Measurements from ENCODE around the gene HTR4. TPM values are rescaled to one million over a fixed set of nuclear protein-coding genes. Genes with fewer than 3 reads are reported as not detected.

Gene HTR4
- total RNA-seq, 1 experiment from 2014 or later = not detected

DNA sequence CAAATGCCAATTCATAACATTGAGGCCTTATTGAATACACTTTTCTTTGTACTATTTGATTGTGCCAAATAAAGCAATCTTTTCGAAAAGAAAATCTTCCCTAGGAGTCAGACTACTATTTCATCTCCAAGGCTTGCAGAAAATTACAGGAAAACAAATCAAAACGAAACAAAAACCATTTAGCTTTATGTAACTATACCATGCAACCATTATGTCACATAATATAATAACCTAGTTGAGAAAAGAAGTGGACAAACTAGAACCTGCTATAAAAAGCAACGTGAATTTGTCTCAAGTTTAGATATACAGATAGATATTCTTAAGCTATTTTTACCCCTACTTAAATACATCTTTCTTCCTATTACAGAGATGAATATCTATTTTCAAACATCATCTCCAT, 18.0 kb downstream of the HTR4 start:
- WGBS (ENCODE audit: extremely low coverage, insufficient read length, low lambda C conversion rate) = no CpG with 5 or more reads among the region's 3 CpGs
- no peaks in the 10 kb centered on the region for H3K9me3 ChIP-seq (ENCODE audit: control insufficient read depth, low read depth, low read length)
- H2BK20ac ChIP-seq (ENCODE audit: low read depth, low read length, poor library complexity, severe bottlenecking) = no peak overlapping the region
- H3K9ac ChIP-seq (ENCODE audit: extremely low read depth, insufficient read length, low read length) = no peak overlapping the region
- H3K56ac ChIP-seq (ENCODE audit: insufficient read length, low read depth, low read length) = no peak overlapping the region
- Mint-ChIP-seq H3K9me3 (no peaks in the 10 kb centered on the region), H3K27me3 (ENCODE audit: low read depth) (no peaks in the 10 kb centered on the region), H3K36me3 (ENCODE audit: insufficient read depth in 1 of 3, low read depth in 3 of 3) (no peaks in the 10 kb centered on the region), H3K4me1 (0 out of 4 replicates have a peak, but pooled peaks cover 0 to 3% of the 10 kb centered on the region in 2 experiments), H3K27ac (no peak overlapping the region), H3K4me3 (no peak overlapping the region)
- H3K23me2 ChIP-seq (ENCODE audit: insufficient read length, low read depth, low read length, poor library complexity, severe bottlenecking) = no peaks in the 10 kb centered on the region
- no peak overlapping the region for H2BK15ac ChIP-seq (ENCODE audit: low read depth, low read length)
- no peaks in the 10 kb centered on the region for H4K20me1 ChIP-seq (ENCODE audit: control insufficient read depth, insufficient read depth, insufficient read length)
- H3K79me2 ChIP-seq (ENCODE audit: insufficient read depth, low read length) = no peaks in the 10 kb centered on the region
- H3K14ac ChIP-seq (ENCODE audit: insufficient read depth, low read length) = no peak overlapping the region
- no peaks in the 10 kb centered on the region for H3K4me1 ChIP-seq (ENCODE audit: insufficient read depth, low read length)
- H2BK5ac ChIP-seq (ENCODE audit: insufficient read length, low read length) = no peak overlapping the region
- no peak overlapping the region for H3K23ac ChIP-seq (ENCODE audit: insufficient read length, low read depth, low read length)
- DNase-seq = no peak
- H3K79me1 ChIP-seq (ENCODE audit: insufficient read depth, low read depth, low read length, poor library complexity, severe bottlenecking) = no peaks in the 10 kb centered on the region
- TF ChIP-seq, protein P1, sequence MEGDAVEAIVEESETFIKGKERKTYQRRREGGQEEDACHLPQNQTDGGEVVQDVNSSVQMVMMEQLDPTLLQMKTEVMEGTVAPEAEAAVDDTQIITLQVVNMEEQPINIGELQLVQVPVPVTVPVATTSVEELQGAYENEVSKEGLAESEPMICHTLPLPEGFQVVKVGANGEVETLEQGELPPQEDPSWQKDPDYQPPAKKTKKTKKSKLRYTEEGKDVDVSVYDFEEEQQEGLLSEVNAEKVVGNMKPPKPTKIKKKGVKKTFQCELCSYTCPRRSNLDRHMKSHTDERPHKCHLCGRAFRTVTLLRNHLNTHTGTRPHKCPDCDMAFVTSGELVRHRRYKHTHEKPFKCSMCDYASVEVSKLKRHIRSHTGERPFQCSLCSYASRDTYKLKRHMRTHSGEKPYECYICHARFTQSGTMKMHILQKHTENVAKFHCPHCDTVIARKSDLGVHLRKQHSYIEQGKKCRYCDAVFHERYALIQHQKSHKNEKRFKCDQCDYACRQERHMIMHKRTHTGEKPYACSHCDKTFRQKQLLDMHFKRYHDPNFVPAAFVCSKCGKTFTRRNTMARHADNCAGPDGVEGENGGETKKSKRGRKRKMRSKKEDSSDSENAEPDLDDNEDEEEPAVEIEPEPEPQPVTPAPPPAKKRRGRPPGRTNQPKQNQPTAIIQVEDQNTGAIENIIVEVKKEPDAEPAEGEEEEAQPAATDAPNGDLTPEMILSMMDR (conservative IDR thresholded peaks at IDR 0.05) = no peak
- no peak overlapping the region for H3T11ph ChIP-seq (ENCODE audit: low read length)
- no peak overlapping the region for H4K5ac ChIP-seq (ENCODE audit: insufficient read length, low read depth, low read length)
- no peak overlapping the region for H3K4me2 ChIP-seq (ENCODE audit: insufficient read depth, insufficient read length, low read length)
- no peak overlapping the region for H2BK12ac ChIP-seq (ENCODE audit: insufficient read length, low read depth, low read length)
- no peak overlapping the region for H3K4ac ChIP-seq (ENCODE audit: low read depth, low read length)
- H3K27me3 ChIP-seq (ENCODE audit: insufficient read depth, low read length) = no peaks in the 10 kb centered on the region
- no peak overlapping the region for H4K91ac ChIP-seq (ENCODE audit: insufficient read length, low read depth, low read length)
- no peak overlapping the region for H3K27ac ChIP-seq (ENCODE audit: insufficient read length, low read depth, low read length)
- H2AK5ac ChIP-seq (ENCODE audit: insufficient read length, low read length) = no peak overlapping the region
- no peak overlapping the region for H2BK120ac ChIP-seq (ENCODE audit: low read depth, low read length, poor library complexity, severe bottlenecking)
- no peak overlapping the region for H4K8ac ChIP-seq (replicated peaks; ENCODE audit: insufficient read length, low read depth, low read length)
- no peak overlapping the region for H2AFZ ChIP-seq (ENCODE audit: low read length)
- H3K18ac ChIP-seq (ENCODE audit: insufficient read length, low read depth, low read length) = no peak overlapping the region
